AG04449 (cell line): Measurements from ENCODE around the gene NPPB.

ENCODE experiments used
- CTCF ChIA-PET: fragments of 350-600 bp; formaldehyde crosslinking; extraction: SDS; loops from one replicate; lab custom pipeline; 2021; ENCODE audit warnings: antibody characterized with exemption; lab: Yijun Ruan, JAX
- POLR2A ChIA-PET: fragments of 400-600, 350-600 bp; formaldehyde crosslinking; extraction: SDS; loops from one replicate; lab custom pipeline; 2020; ENCODE audit warnings: antibody characterized with exemption, inconsistent platforms; lab: Yijun Ruan, JAX
- DNase-seq: peaks from one replicate; pipeline ENCODE4 v3.0.0-alpha.2; 2010; ENCODE audit warnings: low read depth, low spot score
- H3K4me3 ChIP-seq: 2 replicates; pipeline ENCODE4 v1.5.1; 2011; ENCODE audit warnings: low read depth, mild to moderate bottlenecking, control low read depth, low read length
- TF ChIP-seq, protein P1 (sequence below): IDR thresholded peaks from one replicate; pipeline ENCODE4 v1.5.1; 2011; ENCODE audit warnings: mild to moderate bottlenecking, moderate library complexity, low read length, control low read depth, inconsistent platforms; ENCODE audit not compliant: insufficient read depth; ENCODE audit errors: missing control alignments

The NPPB gene

GRCh38 chr1:11882814-11883538 is 24.2 kb upstream of the NPPB start:
- no peak for DNase-seq
- no peak overlapping the region for H3K4me3 ChIP-seq
- ChIA-PET CTCF (interaction anchor here (1.8 to 2.2 kb wide), 2 partner anchors 10 to 12 kb away, joined by 8 to 10 read pairs; no protein-coding TSS in a partner anchor), POLR2A (interaction anchor here (0.6 kb wide), 1 partner anchor 64 kb away, joined by 3 read pairs; no protein-coding TSS in a partner anchor)
- TF ChIP-seq, protein P1, sequence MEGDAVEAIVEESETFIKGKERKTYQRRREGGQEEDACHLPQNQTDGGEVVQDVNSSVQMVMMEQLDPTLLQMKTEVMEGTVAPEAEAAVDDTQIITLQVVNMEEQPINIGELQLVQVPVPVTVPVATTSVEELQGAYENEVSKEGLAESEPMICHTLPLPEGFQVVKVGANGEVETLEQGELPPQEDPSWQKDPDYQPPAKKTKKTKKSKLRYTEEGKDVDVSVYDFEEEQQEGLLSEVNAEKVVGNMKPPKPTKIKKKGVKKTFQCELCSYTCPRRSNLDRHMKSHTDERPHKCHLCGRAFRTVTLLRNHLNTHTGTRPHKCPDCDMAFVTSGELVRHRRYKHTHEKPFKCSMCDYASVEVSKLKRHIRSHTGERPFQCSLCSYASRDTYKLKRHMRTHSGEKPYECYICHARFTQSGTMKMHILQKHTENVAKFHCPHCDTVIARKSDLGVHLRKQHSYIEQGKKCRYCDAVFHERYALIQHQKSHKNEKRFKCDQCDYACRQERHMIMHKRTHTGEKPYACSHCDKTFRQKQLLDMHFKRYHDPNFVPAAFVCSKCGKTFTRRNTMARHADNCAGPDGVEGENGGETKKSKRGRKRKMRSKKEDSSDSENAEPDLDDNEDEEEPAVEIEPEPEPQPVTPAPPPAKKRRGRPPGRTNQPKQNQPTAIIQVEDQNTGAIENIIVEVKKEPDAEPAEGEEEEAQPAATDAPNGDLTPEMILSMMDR = no peak

GRCh38 chr1:11881749-11882441 is 23.1 kb upstream of the NPPB start:
- POLR2A ChIA-PET = interaction anchor here (1.8 kb wide), 1 partner anchor 28 kb away, joined by 3 read pairs; no protein-coding TSS in a partner anchor
- H3K4me3 ChIP-seq = no peak overlapping the region
- CTCF ChIA-PET = interaction anchor here (1.4 to 2.2 kb wide), 4 partner anchors 11 to 13 kb away, joined by 4 to 10 read pairs (median 8); no protein-coding TSS in a partner anchor
- DNase-seq = no peak
- TF ChIP-seq, protein P1 = no peak

GRCh38 chr1:11880911-11881748 is 22.4 kb upstream of the NPPB start:
- ChIA-PET POLR2A (interaction anchor here (0.6 to 1.8 kb wide), 2 partner anchors 29 to 58 kb away, joined by 3 to 4 read pairs; no protein-coding TSS in a partner anchor), CTCF (interaction anchor here (1.4 to 2.2 kb wide), 3 partner anchors 12 to 13 kb away, joined by 4 to 10 read pairs (median 7); no protein-coding TSS in a partner anchor)
- TF ChIP-seq, protein P1 = no peak
- H3K4me3 ChIP-seq = no peak overlapping the region
- DNase-seq = no peak

DNA sequence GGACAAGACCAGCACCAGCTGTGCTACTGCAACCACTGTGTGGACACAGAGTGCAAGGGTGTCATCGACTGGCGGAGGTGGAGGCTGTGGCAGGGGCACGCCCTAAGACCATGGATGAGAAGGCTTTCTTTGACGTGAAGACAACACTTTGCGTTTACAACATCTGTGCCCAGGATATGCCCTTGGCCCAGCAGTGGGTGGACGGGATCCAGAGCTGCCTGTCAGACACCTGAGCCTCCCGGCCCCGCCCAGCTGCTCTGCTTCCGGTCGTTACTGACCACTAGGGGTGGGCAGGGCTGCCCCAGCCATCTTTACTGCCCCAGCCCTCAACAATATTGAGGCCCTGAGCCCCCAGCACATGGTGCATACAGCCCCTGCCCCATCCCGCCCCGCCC is 21.4 kb upstream of the NPPB start:
- TF ChIP-seq, protein P1 = no peak
- H3K4me3 ChIP-seq = no peak overlapping the region
- ChIA-PET CTCF (interaction anchor here (1.2 to 1.4 kb wide), 3 partner anchors 8 to 15 kb away, joined by 3 to 7 read pairs (median 3); no protein-coding TSS in a partner anchor), POLR2A (interaction anchor here (1.8 kb wide), 1 partner anchor 30 kb away, joined by 3 read pairs; no protein-coding TSS in a partner anchor)
- DNase-seq = no peak

DNA sequence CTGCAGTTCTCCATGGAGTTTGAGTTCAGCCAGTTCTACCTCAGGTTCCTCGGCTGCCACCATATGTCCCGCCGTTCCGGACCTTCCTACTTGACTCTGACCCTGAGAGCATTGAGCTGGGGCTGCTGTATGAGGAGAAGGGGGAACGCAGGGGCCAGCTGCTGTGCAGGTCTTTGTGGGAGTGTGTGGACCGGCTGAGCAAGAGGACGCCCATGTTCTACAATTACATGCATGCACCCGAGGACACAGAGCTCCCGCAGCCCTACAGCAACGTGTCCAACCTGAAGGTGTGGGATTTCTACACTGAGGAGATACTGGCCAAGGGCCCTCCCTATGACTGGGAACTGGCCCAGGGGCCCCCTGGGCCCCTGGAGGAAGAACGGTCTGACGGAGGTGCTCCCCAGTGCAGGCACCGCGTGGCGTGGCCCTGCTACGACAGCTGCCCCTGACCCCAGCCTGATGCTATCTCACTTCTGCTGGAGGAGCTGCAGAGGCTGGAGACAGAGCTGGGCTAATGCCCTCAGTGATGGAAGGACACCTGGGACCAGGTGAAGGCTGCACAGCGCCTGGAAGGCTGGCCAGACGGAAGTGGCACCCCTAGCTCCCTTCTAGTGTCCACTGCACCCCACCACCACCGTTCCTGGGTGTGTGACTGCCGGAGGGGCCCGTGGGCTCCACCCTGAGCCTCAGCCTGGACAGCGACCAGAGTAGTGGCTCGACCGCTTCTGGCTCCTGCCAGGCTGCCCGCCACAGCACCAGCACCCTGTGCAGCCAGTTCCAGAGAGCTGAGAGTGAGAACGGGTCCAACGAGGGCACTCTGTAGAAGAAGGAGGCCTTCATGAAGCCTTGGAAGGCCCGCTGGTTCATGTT is 20.8 kb upstream of the NPPB start:
- ChIA-PET POLR2A (interaction anchor here (1.8 kb wide), 1 partner anchor 30 kb away, joined by 3 read pairs; no protein-coding TSS in a partner anchor), CTCF (interaction anchor here (1.2 to 1.4 kb wide), 2 partner anchors 8 to 14 kb away, joined by 3 read pairs; no protein-coding TSS in a partner anchor)
- DNase-seq = no peak
- no peak overlapping the region for H3K4me3 ChIP-seq
- TF ChIP-seq, protein P1 = no peak
